ENCODE measurements around the gene MBP.
A peak's percentile ranks its signal among the peaks of the same experiment; 100 is the strongest.

MBP gene

GRCh38 chr18:77059294-77059916, 73.2 kb downstream of the MBP start:
- Mint-ChIP-seq H3K9me3 (no peaks in the 10 kb centered on the region), H3K4me1 (ENCODE audit: low read depth in 2 of 2) (peaks cover 77 to 85% of the 10 kb centered on the region in 2 donors), H3K4me3 (peak overlapping the region; percentile 48 to 81), H3K27me3 (no peaks in the 10 kb centered on the region), H3K36me3 (ENCODE audit: insufficient read depth) (peaks cover 54% of the 10 kb centered on the region), H3K27ac (peak overlapping the region; percentile 17 to 93)
- no peak for ATAC-seq (replicated peaks)
- no peak for DNase-seq

GRCh38 chr18:77058290-77058835, 74.2 kb downstream of the MBP start:
- peaks cover 52% of the 10 kb centered on the region for H3K36me3 Mint-ChIP-seq (ENCODE audit: insufficient read depth)
- H3K4me1 Mint-ChIP-seq (ENCODE audit: low read depth in 2 of 2), result peaks cover 79 to 85% of the 10 kb centered on the region in 2 donors

GRCh38 chr18:77057006-77057395, 75.6 kb downstream of the MBP start:
- Mint-ChIP-seq H3K27me3 (no peaks in the 10 kb centered on the region), H3K4me3 (peak overlapping the region; percentile 48 to 69), H3K9me3 (no peaks in the 10 kb centered on the region), H3K4me1 (ENCODE audit: low read depth in 2 of 2) (peaks cover 72 to 74% of the 10 kb centered on the region in 2 donors), H3K27ac (peak overlapping the region; percentile 82 to 99), H3K36me3 (ENCODE audit: insufficient read depth) (peaks cover 43% of the 10 kb centered on the region)
- no peak for DNase-seq
- no peak for ATAC-seq (replicated peaks)

More at GRCh38 chr18:77058290-77058835, 74.2 kb downstream of the MBP start:
- DNase-seq (no peak), ATAC-seq (replicated peaks) (no peak)
- Mint-ChIP-seq H3K9me3 (no peaks in the 10 kb centered on the region), H3K27ac (no peak overlapping the region), H3K27me3 (no peaks in the 10 kb centered on the region), H3K4me3 (no peak overlapping the region)

GRCh38 chr18:77056344-77057005, 76.1 kb downstream of the MBP start:
- Mint-ChIP-seq H3K27me3 (no peaks in the 10 kb centered on the region), H3K4me1 (ENCODE audit: low read depth in 2 of 2) (peaks cover 70 to 72% of the 10 kb centered on the region in 2 donors), H3K27ac (peak overlapping the region; percentile 82 to 99), H3K36me3 (ENCODE audit: insufficient read depth) (peaks cover 40% of the 10 kb centered on the region), H3K4me3 (peak overlapping the region; percentile 48 to 69), H3K9me3 (no peaks in the 10 kb centered on the region)
- ATAC-seq (replicated peaks) (no peak), DNase-seq (no peak)

- Mint-ChIP-seq H3K36me3 (ENCODE audit: insufficient read depth) (peaks cover 32% of the 10 kb centered on the region), H3K9me3 (no peaks in the 10 kb centered on the region), H3K4me1 (ENCODE audit: low read depth in 2 of 2) (peaks cover 64 to 68% of the 10 kb centered on the region in 2 donors), H3K27me3 (no peaks in the 10 kb centered on the region), H3K27ac (peak overlapping the region; percentile 82 to 99), H3K4me3 (peak overlapping the region; percentile 48 to 69)
- ATAC-seq (replicated peaks), result no peak
- no peak for DNase-seq
These were observed 76.9 kb downstream of the MBP start for GRCh38 chr18:77055429-77056300.

- peaks cover 56 to 60% of the 10 kb centered on the region in 2 donors for H3K4me1 Mint-ChIP-seq (ENCODE audit: low read depth in 2 of 2)
These were observed 77.8 kb downstream of the MBP start for GRCh38 chr18:77054606-77055428.

GRCh38 chr18:77054288-77054605, 78.3 kb downstream of the MBP start:
- Mint-ChIP-seq H3K9me3 (no peaks in the 10 kb centered on the region), H3K4me1 (ENCODE audit: low read depth in 2 of 2) (peaks cover 52 to 57% of the 10 kb centered on the region in 2 donors), H3K27ac (peak overlapping the region; percentile 82 to 99), H3K4me3 (peak overlapping the region; percentile 48 to 69), H3K36me3 (ENCODE audit: insufficient read depth) (peaks cover 39% of the 10 kb centered on the region), H3K27me3 (no peaks in the 10 kb centered on the region)
- ATAC-seq (replicated peaks), result no peak
- DNase-seq, result no peak

More at GRCh38 chr18:77054606-77055428, 77.8 kb downstream of the MBP start:
- H3K4me3 Mint-ChIP-seq, result peak overlapping the region; percentile 48 to 69
- H3K27ac Mint-ChIP-seq, result peak overlapping the region; percentile 82 to 99
- DNase-seq, result peak; percentile 78 to 82 (median 80)
- peaks cover 33% of the 10 kb centered on the region for H3K36me3 Mint-ChIP-seq (ENCODE audit: insufficient read depth)
- no peaks in the 10 kb centered on the region for H3K27me3 Mint-ChIP-seq
- no peaks in the 10 kb centered on the region for H3K9me3 Mint-ChIP-seq
- ATAC-seq (replicated peaks), result peak; percentile 87

GRCh38 chr18:77053616-77054287, 78.8 kb downstream of the MBP start:
- peaks cover 48 to 54% of the 10 kb centered on the region in 2 donors for H3K4me1 Mint-ChIP-seq (ENCODE audit: low read depth in 2 of 2)
- H3K36me3 Mint-ChIP-seq (ENCODE audit: insufficient read depth), result peaks cover 40% of the 10 kb centered on the region
- H3K9me3 Mint-ChIP-seq, result no peaks in the 10 kb centered on the region
- H3K4me3 Mint-ChIP-seq, result peak overlapping the region; percentile 48 to 69
- no peak for DNase-seq
- H3K27ac Mint-ChIP-seq, result peak overlapping the region; percentile 82 to 99
- no peaks in the 10 kb centered on the region for H3K27me3 Mint-ChIP-seq
- ATAC-seq (replicated peaks), result no peak

GRCh38 chr18:77052983-77053309, 79.6 kb downstream of the MBP start:
- H3K4me3 Mint-ChIP-seq, result peak overlapping the region; percentile 31 to 48
- H3K4me1 Mint-ChIP-seq (ENCODE audit: low read depth in 2 of 2), result peaks cover 51 to 56% of the 10 kb centered on the region in 2 donors
- H3K9me3 Mint-ChIP-seq, result no peaks in the 10 kb centered on the region
- peaks cover 35% of the 10 kb centered on the region for H3K36me3 Mint-ChIP-seq (ENCODE audit: insufficient read depth)
- DNase-seq, result no peak
- H3K27ac Mint-ChIP-seq, result peak overlapping the region; percentile 82 to 99
- H3K27me3 Mint-ChIP-seq, result no peaks in the 10 kb centered on the region
- no peak for ATAC-seq (replicated peaks)

- H3K27me3 Mint-ChIP-seq, result no peaks in the 10 kb centered on the region
- DNase-seq (no peak), ATAC-seq (replicated peaks) (no peak)
- peak overlapping the region; percentile 82 to 99 for H3K27ac Mint-ChIP-seq
- peaks cover 56 to 57% of the 10 kb centered on the region in 2 donors for H3K4me1 Mint-ChIP-seq (ENCODE audit: low read depth in 2 of 2)
- peak overlapping the region; percentile 31 to 48 for H3K4me3 Mint-ChIP-seq
- H3K9me3 Mint-ChIP-seq, result no peaks in the 10 kb centered on the region
- peaks cover 34% of the 10 kb centered on the region for H3K36me3 Mint-ChIP-seq (ENCODE audit: insufficient read depth)
These were observed 80.1 kb downstream of the MBP start for GRCh38 chr18:77052297-77052982.

GRCh38 chr18:77051581-77052296, 80.8 kb downstream of the MBP start:
- H3K9me3 Mint-ChIP-seq, result no peaks in the 10 kb centered on the region
- peaks cover 54 to 56% of the 10 kb centered on the region in 2 donors for H3K4me1 Mint-ChIP-seq (ENCODE audit: low read depth in 2 of 2)
- H3K36me3 Mint-ChIP-seq (ENCODE audit: insufficient read depth), result peaks cover 33% of the 10 kb centered on the region
- H3K4me3 Mint-ChIP-seq, result peak overlapping the region; percentile 59 to 60
- DNase-seq (no peak), ATAC-seq (replicated peaks) (no peak)
- peak overlapping the region; percentile 82 to 88 for H3K27ac Mint-ChIP-seq
- H3K27me3 Mint-ChIP-seq, result no peaks in the 10 kb centered on the region
